CD4-positive, alpha-beta T cell treated with Interleukin-4 for 1 hour (primary cell): Measurements from ENCODE around the gene SH3TC1.

Experiments
- DNase-seq, 2 donors: peaks; one replicate each; pipeline ENCODE4 v3.0.0-alpha.2; 2020 to 2022

Gene SH3TC1

DNA sequence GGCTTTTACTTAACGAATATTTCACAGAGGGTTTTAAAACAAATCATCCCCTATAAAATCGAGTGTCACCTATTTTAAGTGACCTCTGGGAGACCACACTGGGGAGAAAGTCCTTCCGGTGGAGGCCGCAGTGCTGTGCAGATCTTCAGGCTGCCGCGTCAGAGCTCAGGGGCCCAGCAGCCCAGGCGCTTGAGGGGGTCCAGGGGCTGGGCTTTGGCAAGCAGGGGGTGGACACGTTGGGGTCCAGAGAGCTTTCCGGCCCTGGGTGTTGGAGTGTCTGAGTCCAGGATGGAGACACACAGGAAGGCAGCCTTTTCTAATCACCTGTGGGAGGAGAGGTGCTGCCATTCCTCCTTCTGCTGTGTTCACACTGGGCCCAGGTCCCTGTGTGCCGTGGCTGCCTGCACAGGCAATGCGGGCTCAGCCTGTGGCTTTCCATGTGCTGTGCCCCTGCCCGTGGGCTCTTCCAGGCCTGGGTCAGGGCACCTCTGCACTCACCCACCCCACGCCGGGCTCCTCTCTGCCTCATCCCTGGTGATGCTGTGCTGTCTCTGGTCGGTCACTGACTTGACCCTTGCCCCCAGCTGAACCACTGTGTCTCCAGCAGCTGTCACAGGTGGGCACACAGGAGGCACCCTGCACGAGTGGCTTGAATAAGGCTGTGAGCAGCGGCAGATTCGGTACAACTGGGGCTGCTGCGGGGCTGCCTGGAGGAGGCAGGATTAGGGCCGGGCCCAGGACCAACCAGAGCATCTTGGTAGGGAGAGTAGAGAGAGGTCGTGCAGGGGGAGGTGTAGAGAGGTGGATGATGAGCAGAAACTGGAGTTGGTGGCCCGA is 80.4 kb downstream of the SH3TC1 start:
- no peak for DNase-seq

DNA sequence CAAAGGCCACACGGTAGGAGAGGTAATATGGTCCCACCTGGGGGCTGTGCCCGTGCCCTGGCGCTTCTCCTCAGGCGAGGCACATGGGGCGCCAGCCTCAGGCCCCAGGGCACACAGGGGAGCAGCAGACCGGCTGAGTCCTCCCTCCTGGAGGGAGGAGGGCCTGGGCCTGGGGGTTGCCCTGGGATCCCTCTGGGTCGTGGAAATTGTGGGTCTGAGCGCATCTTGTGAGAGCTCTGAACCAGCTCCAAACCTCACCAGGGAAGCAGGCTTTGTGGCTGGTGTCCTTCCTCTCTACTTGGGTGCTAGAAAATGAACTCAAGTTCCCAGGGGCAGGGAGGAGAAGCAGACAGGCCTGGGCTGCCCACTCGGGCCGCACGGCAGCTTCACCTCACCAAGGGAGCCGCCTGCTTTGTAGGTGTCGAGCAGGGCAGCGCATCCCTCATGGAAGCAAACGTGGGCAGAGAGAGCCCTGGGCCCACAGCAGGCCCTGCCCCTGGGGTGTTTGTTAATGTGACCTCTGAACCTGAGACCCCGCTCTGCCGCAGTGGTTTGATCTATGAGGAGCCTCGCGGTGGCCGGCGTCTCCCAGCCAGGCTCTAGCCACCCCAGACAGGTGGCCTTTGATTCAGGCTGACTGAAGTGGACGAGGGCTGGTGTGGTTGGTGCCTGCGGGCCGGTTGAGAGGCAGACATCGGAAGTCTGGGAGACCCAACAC is 81.2 kb downstream of the SH3TC1 start:
- DNase-seq, result no peak

DNA sequence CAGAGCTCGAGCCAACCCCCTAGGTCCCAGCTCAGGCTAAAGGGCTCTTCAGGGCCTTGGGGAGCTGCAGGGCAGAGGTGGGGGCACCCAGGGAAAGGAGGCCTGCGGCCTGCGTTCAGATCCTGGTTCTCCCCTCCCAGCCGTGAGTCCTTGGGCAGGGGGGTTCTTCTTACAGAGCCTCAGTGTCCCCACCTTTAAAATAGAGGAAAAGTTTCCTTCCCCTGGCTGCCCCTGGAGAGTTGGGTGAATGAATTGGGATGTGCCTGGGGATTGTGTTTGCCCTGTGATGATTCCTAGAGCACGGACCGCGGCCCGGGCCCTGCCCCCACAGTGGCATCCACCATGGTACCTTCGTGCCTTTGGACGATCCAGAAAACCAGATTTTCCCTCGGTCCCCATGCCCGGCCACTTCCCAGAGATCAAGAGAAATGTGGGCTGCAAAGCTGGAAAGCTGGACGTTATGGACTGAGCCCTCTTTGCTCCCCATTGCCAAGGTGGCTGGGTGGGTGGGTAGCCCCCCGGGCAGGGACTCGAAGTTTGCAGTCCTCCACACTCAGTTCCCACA is 81.9 kb downstream of the SH3TC1 start:
- no peak for DNase-seq

DNA sequence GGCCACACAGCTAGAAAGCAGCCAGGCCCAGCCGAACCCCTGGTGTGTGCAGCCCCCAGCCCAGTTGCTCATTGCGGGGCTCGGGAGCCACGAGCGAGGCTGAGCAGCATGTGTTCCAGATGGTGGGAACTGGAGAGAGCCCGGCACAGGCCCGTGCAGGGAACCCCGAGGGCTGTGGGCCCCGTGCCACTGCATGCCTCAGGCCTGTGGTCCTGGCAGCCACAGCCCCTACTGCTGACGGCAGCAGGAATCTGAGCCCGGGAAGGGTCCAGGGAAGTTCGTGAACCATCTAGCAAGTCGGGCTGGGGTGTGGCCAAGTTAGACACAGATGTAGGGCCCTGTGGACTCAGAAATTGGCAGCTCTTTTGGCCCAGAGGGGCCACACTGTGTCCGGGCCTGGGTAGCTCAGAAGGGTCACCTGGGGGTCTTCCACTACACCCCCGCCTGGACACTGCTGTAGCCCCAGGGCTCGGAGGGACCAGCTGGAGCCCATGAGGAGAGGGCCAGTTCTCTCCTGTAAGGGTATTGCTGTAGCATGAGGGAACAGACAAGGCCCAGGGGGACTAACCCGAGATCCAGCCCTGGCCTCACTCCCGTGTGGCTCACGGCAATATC is 82.5 kb downstream of the SH3TC1 start:
- DNase-seq, result no peak

DNA sequence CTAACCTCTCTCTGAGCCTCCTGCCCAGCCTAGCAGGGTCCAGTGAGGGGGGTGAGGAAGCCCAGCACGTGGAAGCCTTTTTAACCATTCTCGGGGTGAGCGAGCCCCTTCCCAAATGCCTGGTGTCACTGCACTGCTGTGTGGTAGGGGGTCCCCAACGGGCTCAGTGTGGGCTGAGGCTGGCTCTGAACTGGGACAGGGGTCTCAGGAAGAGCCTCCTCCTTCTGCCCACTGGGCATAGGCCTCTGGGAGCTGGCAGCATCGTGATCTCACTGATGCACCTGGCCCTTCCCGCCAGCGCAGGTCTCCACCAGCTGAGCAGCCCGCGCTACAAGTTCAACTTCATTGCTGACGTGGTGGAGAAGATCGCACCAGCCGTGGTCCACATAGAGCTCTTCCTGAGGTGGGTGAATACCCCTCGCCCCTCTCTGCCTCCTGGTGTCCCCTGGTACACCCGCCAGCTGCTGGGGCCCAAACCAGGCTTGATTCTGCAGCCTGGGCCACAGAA is 83.1 kb downstream of the SH3TC1 start:
- no peak for DNase-seq

DNA sequence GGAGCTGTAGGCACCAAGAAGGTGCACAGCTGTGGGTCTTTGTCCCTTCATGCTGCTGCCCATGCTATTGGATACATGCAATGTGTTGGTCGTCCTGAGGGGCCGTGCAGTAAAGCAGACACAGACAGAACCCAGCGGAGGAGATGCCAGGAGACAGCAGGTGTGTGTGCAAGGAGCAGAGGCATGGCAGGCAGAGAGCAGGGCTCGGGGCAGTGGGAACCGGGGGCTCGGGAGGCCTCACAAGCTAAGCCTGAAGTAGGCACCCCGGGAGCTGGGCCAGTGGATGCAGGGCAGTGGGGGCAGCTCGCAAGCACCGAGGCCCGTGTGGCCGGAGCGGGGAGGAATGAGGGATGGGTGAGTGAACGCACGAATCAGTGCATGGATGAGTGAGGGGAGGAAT is 83.7 kb downstream of the SH3TC1 start:
- DNase-seq, result no peak

DNA sequence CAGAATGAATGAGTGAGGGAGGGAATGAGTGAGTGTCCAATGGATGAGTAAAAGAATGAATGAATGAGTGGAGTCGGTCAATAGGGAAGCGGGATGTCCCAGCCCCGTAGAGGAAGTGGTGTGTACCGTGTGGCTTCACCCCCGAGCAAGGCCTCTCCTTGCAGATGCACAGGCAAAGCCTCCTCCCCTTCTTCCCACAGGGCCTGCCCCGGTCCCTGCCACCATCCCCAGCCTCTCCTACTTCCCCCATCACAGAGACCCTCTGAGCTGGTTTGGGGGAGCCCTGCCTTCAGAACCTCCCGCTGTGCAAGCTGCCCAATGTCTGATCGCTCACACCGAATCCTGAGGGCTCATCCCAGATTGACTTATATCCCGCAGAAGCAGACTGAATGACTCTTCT is 84.1 kb downstream of the SH3TC1 start:
- DNase-seq, result no peak

DNA sequence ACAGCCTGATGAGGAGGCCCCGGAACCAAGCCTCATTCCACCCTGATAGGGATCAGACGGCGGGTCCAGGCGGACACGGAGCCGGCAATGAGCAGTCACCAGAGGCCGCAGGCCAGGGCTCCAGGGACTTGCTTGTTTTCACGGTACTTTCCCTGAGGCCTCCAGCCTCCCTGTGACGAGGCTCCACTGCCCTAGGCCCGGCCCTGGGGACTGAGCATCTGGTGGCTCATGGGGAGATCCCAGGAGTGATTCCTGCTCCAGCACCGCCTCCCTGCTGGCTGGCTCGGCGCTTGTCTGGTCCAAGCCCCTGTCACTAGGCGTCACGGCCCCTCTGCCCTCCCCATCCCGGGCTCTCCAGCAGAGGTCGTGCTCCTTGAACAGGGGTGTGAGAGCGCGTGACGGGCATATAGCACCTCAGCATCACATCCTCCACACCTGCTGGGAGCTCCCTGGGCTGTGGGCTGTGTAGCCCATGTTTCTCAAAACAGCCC is 84.6 kb downstream of the SH3TC1 start:
- DNase-seq, result no peak

DNA sequence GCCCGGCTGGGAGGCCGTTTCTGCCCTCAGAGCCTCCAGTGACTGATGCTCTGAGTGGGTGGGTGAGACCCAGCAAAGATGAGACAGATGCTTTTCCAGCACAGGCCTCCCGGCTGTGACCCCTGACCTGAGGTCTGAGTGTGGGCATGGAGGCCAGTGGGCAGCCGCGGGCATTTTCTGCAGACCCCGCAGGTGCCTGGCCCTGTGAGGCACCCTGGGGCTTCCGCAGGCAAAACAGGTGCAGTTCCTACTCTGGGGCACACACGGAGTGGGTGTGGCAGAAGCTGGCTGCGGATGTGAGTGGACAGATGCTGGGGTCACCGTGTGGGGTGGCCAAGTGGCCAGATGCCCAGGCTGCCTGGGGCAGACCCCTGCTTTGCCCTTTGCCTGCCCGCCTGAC is 85.3 kb downstream of the SH3TC1 start:
- DNase-seq, result no peak

DNA sequence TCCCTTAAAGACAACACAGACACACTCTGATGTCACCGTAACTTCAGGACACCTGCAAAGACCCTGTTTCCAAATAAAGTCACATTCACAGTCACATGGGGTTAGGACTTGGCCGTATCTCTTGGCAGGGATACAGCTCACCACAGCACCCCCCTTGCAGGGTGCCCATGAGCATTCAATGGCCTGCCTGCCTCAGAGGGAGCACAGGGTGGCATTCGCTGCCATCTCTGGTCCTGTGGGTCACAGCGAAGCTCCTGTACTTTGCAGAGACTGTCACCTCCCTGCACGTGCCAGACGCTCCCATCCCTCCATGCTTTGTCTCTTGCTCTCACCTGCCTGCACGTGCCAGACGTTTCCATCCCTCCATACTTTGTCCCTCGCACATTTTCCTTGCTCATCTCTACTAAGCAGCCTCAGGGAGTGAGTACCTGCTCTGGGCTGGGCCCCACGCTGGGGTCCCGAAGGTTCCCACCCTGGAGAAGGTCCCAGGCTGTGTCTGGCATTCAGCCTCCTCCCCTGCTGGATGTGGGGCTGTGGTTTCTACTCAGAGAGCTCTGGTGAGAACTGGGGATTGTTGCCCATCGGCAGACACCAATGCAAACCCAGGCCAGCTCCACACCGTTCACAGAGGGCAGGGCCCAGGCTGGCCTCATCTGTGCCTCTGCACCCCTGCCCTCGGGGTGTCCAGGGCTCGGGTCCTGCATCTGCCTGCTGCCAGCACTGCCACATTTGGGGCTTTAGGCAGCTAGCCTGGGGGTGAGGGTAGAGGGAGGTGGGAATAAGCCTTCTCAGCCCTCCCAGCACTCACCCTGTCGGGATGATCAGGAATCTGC is 86.3 kb downstream of the SH3TC1 start:
- DNase-seq, result no peak

DNA sequence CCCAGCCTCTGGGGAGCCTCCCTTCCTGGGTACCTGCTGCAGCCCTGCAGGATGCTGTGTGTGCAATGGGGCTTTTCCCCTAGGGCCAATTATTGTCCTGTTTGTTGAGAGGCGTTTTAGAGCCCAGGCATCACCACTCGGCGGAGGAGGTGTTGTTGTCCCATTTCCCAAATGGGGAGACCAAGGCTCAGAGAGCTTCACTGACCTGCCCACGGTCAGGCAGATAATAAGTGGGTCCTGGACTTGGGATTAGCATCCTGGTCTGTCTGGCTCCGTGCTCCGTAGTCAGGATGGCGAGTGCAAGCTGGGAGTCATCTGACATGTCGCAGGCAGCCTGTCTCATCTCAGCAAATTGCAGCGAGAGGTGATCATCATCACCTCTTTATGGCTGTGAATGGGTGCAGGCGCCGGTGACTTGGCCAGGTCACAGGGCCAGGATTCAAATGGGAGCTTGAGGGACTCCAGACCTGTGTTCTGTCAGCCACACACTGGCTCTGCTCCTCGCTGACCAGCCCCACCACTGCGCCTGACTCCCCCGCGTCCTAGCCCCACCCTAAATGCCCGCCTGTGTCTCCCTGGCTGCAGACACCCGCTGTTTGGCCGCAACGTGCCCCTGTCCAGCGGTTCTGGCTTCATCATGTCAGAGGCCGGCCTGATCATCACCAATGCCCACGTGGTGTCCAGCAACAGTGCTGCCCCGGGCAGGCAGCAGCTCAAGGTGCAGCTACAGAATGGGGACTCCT is 87.1 kb downstream of the SH3TC1 start:
- DNase-seq, result no peak

DNA sequence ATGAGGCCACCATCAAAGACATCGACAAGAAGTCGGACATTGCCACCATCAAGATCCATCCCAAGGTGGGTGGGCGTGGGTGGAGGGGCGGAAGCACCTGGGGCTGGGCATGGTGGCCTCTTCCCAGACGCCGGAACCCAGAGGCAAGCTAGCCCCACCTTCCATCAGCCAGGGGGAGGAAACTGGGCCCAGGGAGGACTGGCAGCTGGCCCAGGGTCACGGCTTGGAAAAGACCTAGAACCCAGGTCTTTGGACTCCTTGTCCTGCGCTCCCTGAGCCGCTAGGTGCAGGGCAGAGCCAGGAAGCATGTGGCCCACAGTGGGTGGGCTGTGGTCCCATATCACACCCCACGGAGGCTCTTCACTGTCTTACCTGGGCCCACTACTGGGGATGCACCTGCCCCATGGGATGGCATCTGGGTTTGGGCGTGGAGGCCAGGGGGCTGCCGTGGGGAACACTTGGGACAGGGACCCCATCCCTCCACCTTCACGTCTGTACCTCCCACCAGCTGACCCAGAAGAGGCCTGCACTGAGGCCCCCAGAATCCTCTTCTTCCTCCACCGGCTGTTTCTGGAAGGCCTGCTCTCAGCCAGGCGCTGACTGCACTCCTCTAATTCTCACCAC is 87.7 kb downstream of the SH3TC1 start:
- DNase-seq, result no peak

DNA sequence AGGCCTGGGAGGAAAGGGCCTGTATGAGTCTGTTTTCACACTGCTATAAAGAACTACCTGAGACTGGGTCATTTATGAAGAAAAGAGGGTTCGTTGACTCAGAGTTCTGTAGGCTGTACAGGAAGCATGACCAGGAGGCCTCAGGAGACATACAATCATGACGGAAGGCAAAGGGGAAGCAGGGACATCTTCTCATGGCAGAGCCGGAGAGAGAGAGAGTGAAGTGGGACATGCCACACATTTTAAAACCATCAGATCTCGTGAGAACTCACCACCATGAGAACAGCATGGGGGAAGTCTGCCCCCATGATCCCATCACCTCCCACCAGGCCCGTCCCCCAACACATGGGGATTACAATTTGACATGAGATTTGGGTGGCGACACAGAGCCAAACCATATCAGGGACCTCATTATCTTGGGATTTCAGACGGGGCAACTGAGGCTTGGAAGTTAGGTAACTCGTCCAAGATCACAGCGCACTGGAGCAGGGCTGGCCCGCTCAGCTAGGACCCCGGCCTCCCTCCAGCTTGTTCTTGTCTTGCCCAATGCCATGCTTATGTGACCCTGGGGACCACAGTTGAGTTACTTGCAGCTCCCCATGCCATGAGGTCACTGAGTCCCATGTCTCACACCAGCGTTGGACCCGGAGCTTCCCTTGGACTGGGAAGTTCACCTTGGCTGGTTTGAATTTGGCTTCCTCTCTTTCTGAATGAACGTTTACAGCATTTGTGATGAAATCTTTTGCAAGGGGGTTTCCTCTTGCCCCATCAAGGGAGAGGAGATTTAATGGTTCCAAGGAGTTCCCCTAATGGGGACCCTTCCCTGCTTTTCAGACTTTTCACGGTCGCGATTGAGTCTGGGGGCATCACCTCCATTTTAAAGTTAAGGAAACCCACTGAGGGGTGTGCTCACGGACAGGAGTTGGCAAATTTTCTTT is 88.5 kb downstream of the SH3TC1 start:
- DNase-seq, result no peak

DNA sequence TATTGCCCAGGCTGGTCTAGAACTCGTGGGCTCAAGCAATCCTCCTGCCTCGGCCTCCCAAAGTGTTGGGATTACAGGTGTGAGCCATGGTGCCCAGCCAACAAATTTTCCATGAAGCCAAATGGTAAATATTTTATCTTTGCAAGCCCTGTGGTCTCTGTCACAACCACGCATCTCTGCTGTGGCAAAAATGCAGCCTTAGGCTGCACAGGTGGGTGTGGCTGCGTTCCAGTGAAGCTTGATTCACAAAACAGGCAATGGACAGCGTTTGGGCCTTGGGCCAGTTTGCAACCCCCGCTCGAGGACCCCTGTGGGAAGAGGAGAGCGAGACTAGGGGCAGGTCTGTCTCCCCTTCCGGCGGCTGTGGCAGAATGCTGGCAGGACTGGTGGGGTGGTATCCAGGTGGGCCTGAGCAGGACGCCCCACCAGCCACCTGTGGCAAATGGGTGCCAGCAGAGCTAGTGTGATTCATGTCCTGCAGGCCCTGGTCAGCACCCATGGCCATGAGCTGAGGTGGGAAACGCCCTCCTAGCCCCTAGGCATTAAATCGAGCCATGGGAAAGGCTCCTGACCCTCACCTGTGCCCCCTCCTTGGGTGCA is 90.2 kb downstream of the SH3TC1 start:
- DNase-seq, result no peak

DNA sequence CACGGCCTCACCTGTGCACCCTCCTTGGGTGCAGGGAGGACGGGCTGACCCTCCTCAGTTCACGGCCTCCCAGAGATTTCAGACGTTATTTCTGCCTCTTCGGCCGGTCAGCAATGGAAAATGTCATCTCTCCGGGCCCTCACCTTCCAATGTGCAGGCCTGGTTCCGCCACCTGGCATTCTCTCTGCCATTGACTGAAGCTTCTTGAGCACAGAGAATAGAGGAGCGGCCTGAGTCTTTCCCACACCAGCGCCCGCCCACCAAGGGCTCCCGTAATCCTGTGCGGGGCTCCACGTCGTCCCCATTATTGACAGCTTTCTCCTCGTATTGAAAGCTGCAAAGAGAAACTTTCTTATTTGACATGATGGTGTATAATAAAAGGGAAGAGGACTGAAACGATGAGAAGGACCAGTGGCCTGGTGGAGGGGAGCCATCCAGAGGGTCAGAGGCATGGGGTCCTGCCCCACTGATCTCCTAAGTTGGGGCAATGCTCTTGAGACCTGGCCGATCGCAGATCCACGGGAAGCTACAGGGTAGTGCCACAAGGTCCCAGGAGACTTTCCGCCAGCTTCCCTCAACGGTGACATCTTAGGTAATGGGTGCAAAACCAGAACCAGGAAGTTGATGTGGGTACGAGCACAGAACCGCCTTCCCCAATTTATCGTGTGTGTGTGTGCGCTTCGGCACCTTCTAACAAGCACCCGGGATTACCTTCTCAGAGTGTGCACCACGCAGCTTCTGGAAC is 91.0 kb downstream of the SH3TC1 start:
- no peak for DNase-seq

DNA sequence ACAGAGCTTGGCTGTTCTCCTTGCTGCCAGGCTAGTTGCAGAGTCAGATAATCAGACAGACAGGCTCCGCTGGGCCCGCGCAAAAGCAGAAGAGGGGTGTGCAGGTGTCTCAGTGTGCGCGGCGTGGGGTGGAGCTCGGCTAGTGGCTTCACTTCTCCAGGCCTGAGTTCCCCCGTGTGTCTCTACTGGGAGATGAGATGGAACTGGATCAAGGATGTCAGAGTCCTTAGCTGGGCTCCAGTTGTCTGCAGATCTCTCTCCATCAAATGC is 91.5 kb downstream of the SH3TC1 start:
- no peak for DNase-seq
